ENCODE measurements around the gene MAP1LC3B.
"Not testable (repeated sequence)": the region's sequence is repeated elsewhere in the genome, so short reads cannot be mapped to it uniquely, and the experiment has no call there.

GRCh38 chr16:87362828-87363559 is 29.1 kb upstream of the MAP1LC3B start:
- TF ChIP-seq EZH2 (IDR thresholded peaks at IDR 0.05; ENCODE audit: low read depth, low read length, severe bottlenecking); MAFK (IDR thresholded peaks at IDR 0.05; ENCODE audit: low read depth, low read length); CTCF (IDR thresholded peaks at IDR 0.05; ENCODE audit: control extremely low read depth in 1 of 3, insufficient read depth in 1 of 3, low read depth in 1 of 3, low read length in 3 of 3): not testable (repeated sequence)
